Measurements from ENCODE around the gene KCNK4.
"Not testable (repeated sequence)": the region's sequence is repeated elsewhere in the genome, so short reads cannot be mapped to it uniquely, and the experiment has no call there.

KCNK4 gene

GRCh38 chr11:64291262-64291751 lies at the start of gene KCNK4:
TSS of gene KCNK4 (plus strand) at chr11:64291302. CDS start at chr11:64293019, 1,717 bp downstream.
- Histone ChIP-seq H3K27me3 (ENCODE audit: control insufficient read depth, insufficient read depth, low read length) (peaks cover 57% of the 10 kb centered on the region), H3K4me3 (ENCODE audit: low read length) (no peak within 1 kb of the TSS), H3K4me1 (ENCODE audit: control insufficient read depth, insufficient read depth, low read length) (peaks cover 20% of the 10 kb centered on the region), H3K9me3 (ENCODE audit: control insufficient read depth, low read length) (no peaks in the 10 kb centered on the region), H3K9ac (ENCODE audit: low read length) (peak within 1 kb of the TSS; percentile 15), H3K36me3 (ENCODE audit: control insufficient read depth, insufficient read depth, low read length) (no peaks in the 10 kb centered on the region)

- no peaks in the 10 kb centered on the region for H3K9me3 ChIP-seq (ENCODE audit: control insufficient read depth, low read length)
- peaks cover 63% of the 10 kb centered on the region for H3K4me1 ChIP-seq (ENCODE audit: control insufficient read depth, insufficient read depth, low read length)
- peak overlapping the region; percentile 82 for H3K9ac ChIP-seq (ENCODE audit: low read length)
- no peaks in the 10 kb centered on the region for H3K36me3 ChIP-seq (ENCODE audit: control insufficient read depth, insufficient read depth, low read length)
- no peaks in the 10 kb centered on the region for H3K27me3 ChIP-seq (ENCODE audit: control insufficient read depth, insufficient read depth, low read length)
- H3K4me3 ChIP-seq (ENCODE audit: low read length) = peak overlapping the region; percentile 63
Observed at GRCh38 chr11:64241491-64242374, 49.4 kb upstream of the KCNK4 start.

GRCh38 chr11:64243236-64243854 lies 47.8 kb upstream of the KCNK4 start:
- peaks cover 54% of the 10 kb centered on the region for H3K4me1 ChIP-seq (ENCODE audit: control insufficient read depth, insufficient read depth, low read length)
- H3K36me3 ChIP-seq (ENCODE audit: control insufficient read depth, insufficient read depth, low read length) = no peaks in the 10 kb centered on the region
- no peaks in the 10 kb centered on the region for H3K9me3 ChIP-seq (ENCODE audit: control insufficient read depth, low read length)
- no peak overlapping the region for H3K4me3 ChIP-seq (ENCODE audit: low read length)
- no peaks in the 10 kb centered on the region for H3K27me3 ChIP-seq (ENCODE audit: control insufficient read depth, insufficient read depth, low read length)
- H3K9ac ChIP-seq (ENCODE audit: low read length) = no peak overlapping the region

- no peaks in the 10 kb centered on the region for H3K36me3 ChIP-seq (ENCODE audit: control insufficient read depth, insufficient read depth, low read length)
- no peak overlapping the region for H3K4me3 ChIP-seq (ENCODE audit: low read length)
- peaks cover 46% of the 10 kb centered on the region for H3K4me1 ChIP-seq (ENCODE audit: control insufficient read depth, insufficient read depth, low read length)
- H3K9ac ChIP-seq (ENCODE audit: low read length) = peak overlapping the region; percentile 28
- no peaks in the 10 kb centered on the region for H3K9me3 ChIP-seq (ENCODE audit: control insufficient read depth, low read length)
- H3K27me3 ChIP-seq (ENCODE audit: control insufficient read depth, insufficient read depth, low read length) = no peaks in the 10 kb centered on the region
Observed at GRCh38 chr11:64244107-64244506, 47.0 kb upstream of the KCNK4 start.

GRCh38 chr11:64244966-64245365 lies 46.1 kb upstream of the KCNK4 start:
- peaks cover 37% of the 10 kb centered on the region for H3K4me1 ChIP-seq (ENCODE audit: control insufficient read depth, insufficient read depth, low read length)
- H3K27me3 ChIP-seq (ENCODE audit: control insufficient read depth, insufficient read depth, low read length) = no peaks in the 10 kb centered on the region
- no peak overlapping the region for H3K4me3 ChIP-seq (ENCODE audit: low read length)
- peak overlapping the region; percentile 73 for H3K9ac ChIP-seq (ENCODE audit: low read length)
- H3K36me3 ChIP-seq (ENCODE audit: control insufficient read depth, insufficient read depth, low read length) = no peaks in the 10 kb centered on the region
- H3K9me3 ChIP-seq (ENCODE audit: control insufficient read depth, low read length) = no peaks in the 10 kb centered on the region

GRCh38 chr11:64245401-64245796 lies 45.7 kb upstream of the KCNK4 start:
- Histone ChIP-seq H3K4me3 (ENCODE audit: low read length) (peak overlapping the region; percentile 82), H3K27me3 (ENCODE audit: control insufficient read depth, insufficient read depth, low read length) (peaks cover under 1% of the 10 kb centered on the region), H3K36me3 (ENCODE audit: control insufficient read depth, insufficient read depth, low read length) (no peaks in the 10 kb centered on the region), H3K9me3 (ENCODE audit: control insufficient read depth, low read length) (no peaks in the 10 kb centered on the region), H3K9ac (ENCODE audit: low read length) (peak overlapping the region; percentile 73), H3K4me1 (ENCODE audit: control insufficient read depth, insufficient read depth, low read length) (peaks cover 34% of the 10 kb centered on the region)

GRCh38 chr11:64245797-64246620 lies 45.1 kb upstream of the KCNK4 start:
- peak overlapping the region; percentile 73 for H3K9ac ChIP-seq (ENCODE audit: low read length)
- H3K4me3 ChIP-seq (ENCODE audit: low read length) = peak overlapping the region; percentile 82
- H3K36me3 ChIP-seq (ENCODE audit: control insufficient read depth, insufficient read depth, low read length) = no peaks in the 10 kb centered on the region
- no peaks in the 10 kb centered on the region for H3K9me3 ChIP-seq (ENCODE audit: control insufficient read depth, low read length)
- peaks cover 37% of the 10 kb centered on the region for H3K4me1 ChIP-seq (ENCODE audit: control insufficient read depth, insufficient read depth, low read length)
- peaks cover 5% of the 10 kb centered on the region for H3K27me3 ChIP-seq (ENCODE audit: control insufficient read depth, insufficient read depth, low read length)

- peaks cover 38% of the 10 kb centered on the region for H3K4me1 ChIP-seq (ENCODE audit: control insufficient read depth, insufficient read depth, low read length)
- not testable (repeated sequence) for H3K4me3 ChIP-seq (ENCODE audit: low read length); H3K36me3 ChIP-seq (ENCODE audit: control insufficient read depth, insufficient read depth, low read length); H3K27me3 ChIP-seq (ENCODE audit: control insufficient read depth, insufficient read depth, low read length); H3K9me3 ChIP-seq (ENCODE audit: control insufficient read depth, low read length); H3K9ac ChIP-seq (ENCODE audit: low read length)
Observed at GRCh38 chr11:64246621-64246870, 44.6 kb upstream of the KCNK4 start.

GRCh38 chr11:64246871-64247728 lies 44.0 kb upstream of the KCNK4 start, which contains the start of gene PPP1R14B:
TSS of gene PPP1R14B (minus strand) at chr11:64246943. CDS start at chr11:64246673, 270 bp downstream.
- H3K9me3 ChIP-seq (ENCODE audit: control insufficient read depth, low read length) = no peaks in the 10 kb centered on the region
- H3K4me1 ChIP-seq (ENCODE audit: control insufficient read depth, insufficient read depth, low read length) = peaks cover 39% of the 10 kb centered on the region
- peaks cover 5% of the 10 kb centered on the region for H3K27me3 ChIP-seq (ENCODE audit: control insufficient read depth, insufficient read depth, low read length)
- no peaks in the 10 kb centered on the region for H3K36me3 ChIP-seq (ENCODE audit: control insufficient read depth, insufficient read depth, low read length)
- H3K4me3 ChIP-seq (ENCODE audit: low read length) = peak within 1 kb of the TSS; percentile 91
- peak within 1 kb of the TSS; percentile 73 for H3K9ac ChIP-seq (ENCODE audit: low read length)

GRCh38 chr11:64247729-64248531 lies 43.2 kb upstream of the KCNK4 start:
- no peaks in the 10 kb centered on the region for H3K9me3 ChIP-seq (ENCODE audit: control insufficient read depth, low read length)
- H3K4me1 ChIP-seq (ENCODE audit: control insufficient read depth, insufficient read depth, low read length) = peaks cover 39% of the 10 kb centered on the region
- H3K36me3 ChIP-seq (ENCODE audit: control insufficient read depth, insufficient read depth, low read length) = no peaks in the 10 kb centered on the region
- H3K27me3 ChIP-seq (ENCODE audit: control insufficient read depth, insufficient read depth, low read length) = peaks cover 5% of the 10 kb centered on the region
- H3K9ac ChIP-seq (ENCODE audit: low read length) = no peak overlapping the region
- H3K4me3 ChIP-seq (ENCODE audit: low read length) = peak overlapping the region; percentile 91

Data from mucosa of stomach (tissue), 1 donor.